Keratinocyte (primary cell): Measurements from ENCODE around the gene THRB.

Experiments
- CTCF ChIP-seq, 3 experiments: IDR thresholded peaks in 1 of 3; conservative IDR thresholded peaks in 1 of 3; optimal IDR thresholded peaks in 1 of 3; 2 replicates in 2 of 3; 3 replicates in 1 of 3; pipeline versions ENCODE3 to v1.5.1; 2011; ENCODE audit warnings: low read length in 3 of 3, mild to moderate bottlenecking in 3 of 3, moderate library complexity in 2 of 3, control low read depth in 1 of 3, inconsistent platforms in 1 of 3; ENCODE audit not compliant: insufficient read depth in 2 of 3; ENCODE audit errors: extremely low read depth in 1 of 3
- EZH2 ChIP-seq: IDR thresholded peaks from one replicate; pipeline ENCODE4 v1.6.1; 2012; ENCODE audit warnings: inconsistent platforms, mild to moderate bottlenecking, low read length, moderate library complexity

GRCh38 chr3:24253336-24253735, 241.3 kb downstream of the THRB start:
- TF ChIP-seq CTCF (optimal IDR thresholded peaks at IDR 0.05 in 1 of 3, IDR thresholded peaks at IDR 0.05 in 1 of 3, conservative IDR thresholded peaks at IDR 0.05 in 1 of 3; ENCODE audit: extremely low read depth in 1 of 3, insufficient read depth in 2 of 3, low read length in 3 of 3) (no peak), EZH2 (no peak)
